K562 (cell line): ENCODE measurements around the gene UNC5B. TPM values are rescaled to one million over a fixed set of nuclear protein-coding genes. Genes with fewer than 3 reads are reported as not detected.

Source experiments
- ATAC-seq: fragments of 200-7000 bp; cut with Tn5 transposase; 3 replicates; pipeline ENCODE4 v1.9.1; 2020; ENCODE audit warnings: moderate library complexity
- BruUV-seq: library from RNA; stranded (reverse); fragments of 400-500 nt; replicated peaks from 2 replicates; lab custom pipeline; 2021; lab: Mats Ljungman, UMichigan
- CTCF ChIA-PET: fragments of 300-600 bp; formaldehyde crosslinking; extraction: SDS; loops from one replicate; lab custom pipeline; 2021; ENCODE audit warnings: low intra/inter-chr PET ratio; lab: Yijun Ruan, JAX
- POLR2A ChIA-PET: fragments of 300-600, 350-650 bp; sonication (Branson Sonifier 250); formaldehyde crosslinking; extraction: SDS; loops from one replicate; lab custom pipeline; 2021; ENCODE audit warnings: antibody characterized with exemption, inconsistent platforms; lab: Yijun Ruan, JAX
- DNase-seq, 4 experiments: peaks; one replicate each; pipeline versions ENCODE4 v3.0.0 to v3.0.0-alpha.2; 2011 to 2018; ENCODE audit warnings: low spot score in 3 of 4, mixed read lengths in 3 of 4; ENCODE audit errors: extremely low read depth in 1 of 4
- FAIRE-seq: peaks from 2 replicates; lab custom pipeline; 2011; peaks lifted over from hg19 to GRCh38; lab: Jason Lieb, UNC
- H2AFZ ChIP-seq: 2 replicates; pipeline ENCODE4 v1.6.0; 2011; ENCODE audit warnings: low read depth, low read length, control low read depth, inconsistent platforms
- H3K27ac ChIP-seq: fragments of 200-600 bp; 3 replicates; pipeline ENCODE4 v1.8.0; 2011; ENCODE audit warnings: low read depth, mild to moderate bottlenecking, control low read depth, inconsistent platforms, low read length, moderate library complexity, mixed read lengths; ENCODE audit errors: extremely low read depth
- H3K27me3 ChIP-seq, 2 experiments: fragments of 300-600 bp in 1 of 2; 2 replicates in 1 of 2; 3 replicates in 1 of 2; pipeline versions ENCODE4 v1.6.0 to v1.8.0; 2011; ENCODE audit warnings: inconsistent platforms in 2 of 2, low read length in 2 of 2, mild to moderate bottlenecking in 1 of 2, mixed read lengths in 1 of 2, moderate library complexity in 1 of 2; ENCODE audit not compliant: control insufficient read depth in 2 of 2, insufficient read depth in 2 of 2
- H3K36me3 ChIP-seq: fragments of 300-600 bp; 3 replicates; pipeline ENCODE4 v1.8.0; 2011; ENCODE audit warnings: mild to moderate bottlenecking, low read length, inconsistent platforms; ENCODE audit not compliant: control insufficient read depth, insufficient read depth
- H3K4me1 ChIP-seq, 2 experiments: fragments of 200-600 bp in 1 of 2; replicated peaks in 1 of 2; 2 replicates in 1 of 2; 3 replicates in 1 of 2; pipeline versions ENCODE4 v1.5.1 to v1.8.0; 2011; ENCODE audit warnings: inconsistent platforms in 2 of 2, low read length in 2 of 2, mild to moderate bottlenecking in 1 of 2, mixed read lengths in 1 of 2, moderate library complexity in 1 of 2; ENCODE audit not compliant: control insufficient read depth in 2 of 2, insufficient read depth in 2 of 2
- H3K4me2 ChIP-seq: 2 replicates; pipeline ENCODE4 v1.6.1; 2011; ENCODE audit warnings: low read length, control low read depth, inconsistent platforms, mixed read lengths; ENCODE audit not compliant: insufficient read depth
- H3K4me3 ChIP-seq: fragments of 200-600 bp; sonication (generic), shearing (Covaris generic); 2 replicates; pipeline ENCODE4 v1.5.1; 2016; ENCODE audit warnings: control low read depth, inconsistent platforms
- H3K79me2 ChIP-seq: fragments of 200-600 bp; 3 replicates; pipeline ENCODE4 v1.8.0; 2011; ENCODE audit warnings: low read length, inconsistent platforms; ENCODE audit not compliant: control insufficient read depth, insufficient read depth
- H3K9ac ChIP-seq, 2 experiments: 2 replicates each; pipeline versions ENCODE4 v1.6.0 to v1.6.1; 2011; ENCODE audit warnings: low read depth in 2 of 2, low read length in 2 of 2, control low read depth in 1 of 2, inconsistent platforms in 1 of 2, mild to moderate bottlenecking in 1 of 2, mixed read lengths in 1 of 2; ENCODE audit not compliant: insufficient read depth in 1 of 2
- H3K9me1 ChIP-seq: one replicate; pipeline ENCODE4 v1.6.0; 2011; ENCODE audit warnings: inconsistent platforms, mild to moderate bottlenecking, low read length, moderate library complexity; ENCODE audit not compliant: control insufficient read depth, insufficient read depth
- H3K9me3 ChIP-seq: replicated peaks from 2 replicates; pipeline ENCODE4 v1.5.1; 2011; ENCODE audit warnings: low read depth, low read length, inconsistent platforms; ENCODE audit not compliant: control insufficient read depth, insufficient read depth
- H4K20me1 ChIP-seq: replicated peaks from 2 replicates; pipeline ENCODE4 v1.6.1; 2011; ENCODE audit warnings: low read length, inconsistent platforms, mixed read lengths; ENCODE audit not compliant: control insufficient read depth, insufficient read depth
- ARHGAP35 ChIP-seq: fragments of 450-650 bp; IDR thresholded peaks from 2 replicates; pipeline ENCODE4 v1.6.1; 2018; ENCODE audit not compliant: partially characterized antibody
- BDP1 ChIP-seq: IDR thresholded peaks from 3 replicates; pipeline ENCODE4 v1.6.1; 2011; ENCODE audit not compliant: insufficient read length, insufficient read depth
- BRF1 ChIP-seq: IDR thresholded peaks from 3 replicates; pipeline ENCODE4 v1.6.1; 2011; ENCODE audit warnings: borderline replicate concordance, mild to moderate bottlenecking; ENCODE audit not compliant: insufficient read length; ENCODE audit errors: extremely low read depth
- CBX5 ChIP-seq: IDR thresholded peaks from 2 replicates; pipeline ENCODE4 v1.6.1; 2014; ENCODE audit warnings: low read depth, borderline replicate concordance
- CHCHD3 ChIP-seq: fragments of 250-450 bp; sonication (Bioruptor Pico); IDR thresholded peaks from 2 replicates; pipeline ENCODE4 v2.1.2; 2022; ENCODE audit warnings: mild to moderate bottlenecking
- CREM ChIP-seq: IDR thresholded peaks from 2 replicates; pipeline ENCODE4 v1.6.1; 2014; ENCODE audit warnings: antibody characterized with exemption, low read depth
- DACH1 ChIP-seq: fragments of 450-650 bp; IDR thresholded peaks from 2 replicates; pipeline ENCODE4 v1.6.1; 2018; ENCODE audit not compliant: partially characterized antibody
- JUNB ChIP-seq: fragments of 450-650 bp; formaldehyde crosslinking; conservative IDR thresholded peaks from 2 replicates; pipeline ENCODE4 v1.4.0; 2020; ENCODE audit warnings: mild to moderate bottlenecking
- MYNN ChIP-seq, 2 experiments: sonication (generic); formaldehyde crosslinking in 1 of 2; IDR thresholded peaks; 2 replicates each; pipeline versions ENCODE4 v1.5.0 to v1.6.1; 2016 to 2020; ENCODE audit warnings: antibody characterized with exemption in 1 of 2, missing genetic modification reagents in 1 of 2
- RBM39 ChIP-seq: fragments of 200-400 bp; formaldehyde crosslinking; optimal IDR thresholded peaks from 2 replicates; pipeline ENCODE3; 2018; ENCODE audit warnings: low read depth, low read length
- RNF2 ChIP-seq: sonication (generic); IDR thresholded peaks from 2 replicates; pipeline ENCODE4 v1.6.1; 2016
- STAT5B ChIP-seq: fragments of 250-450 bp; sonication (Bioruptor Pico); IDR thresholded peaks from 2 replicates; pipeline ENCODE4 v1.8.0; 2021; ENCODE audit warnings: mild to moderate bottlenecking, inconsistent platforms
- TAF15 ChIP-seq: fragments of 200-400 bp; formaldehyde crosslinking; IDR thresholded peaks from 2 replicates; pipeline ENCODE4 v1.6.1; 2017; ENCODE audit warnings: mild to moderate bottlenecking, low read depth, low read length, moderate library complexity
- TSHZ1 ChIP-seq: fragments of 250-450 bp; sonication (Bioruptor Pico); IDR thresholded peaks from 2 replicates; pipeline ENCODE4 v1.4.0; 2020; ENCODE audit warnings: mild to moderate bottlenecking, moderate library complexity
- ZNF134 ChIP-seq: fragments of 250-450 bp; sonication (Bioruptor Pico); conservative IDR thresholded peaks from 2 replicates; pipeline ENCODE4 v1.4.0; 2020
- ZNF354B ChIP-seq: fragments of 250-450 bp; sonication (Bioruptor Pico); IDR thresholded peaks from 2 replicates; pipeline ENCODE4 v1.4.0; 2020
- ZNF551 ChIP-seq: fragments of 250-450 bp; sonication (Bioruptor Pico); IDR thresholded peaks from 2 replicates; pipeline ENCODE4 v1.5.0; 2021; ENCODE audit warnings: mild to moderate bottlenecking, moderate library complexity
- ZSCAN29 ChIP-seq: fragments of 450-650 bp; IDR thresholded peaks from 2 replicates; pipeline ENCODE4 v1.6.1; 2017
- WGBS: fragments of 100-300 bp; shearing (Covaris generic); methylation state at CpG from one replicate; pipeline ENCODE4 v1.1.6; 2016; ENCODE audit warnings: low coverage, mixed read lengths; ENCODE audit not compliant: insufficient coverage; ENCODE audit errors: missing lambda C conversion rate; 5-methylcytosine and 5-hydroxymethylcytosine counted together
- in situ Hi-C: fragments of 300-500 bp; cut with MboI; formaldehyde crosslinking; loops from 4 replicates; pipeline ENCODE4 v1.15.0; 2018; ENCODE audit warnings: inconsistent platforms, mixed read lengths
- intact Hi-C: fragments of 100-400 bp; cut with micrococcal nuclease; formaldehyde crosslinking; loops from 2 replicates; pipeline ENCODE4 v1.14.2; 2022
- polyA plus RNA-seq, 8 experiments: library from polyadenylated mRNA; depleted of rRNA in 4 of 8; stranded (reverse) in 5 of 8; unstranded in 3 of 8; fragments of >200 nt; fragmentation: Nextera tagmentation in 2 of 8; fragmentation: Illumina TruSeq in 1 of 8; extraction: Ambion mirVana in 2 of 8; extraction: Trizol in 1 of 8; gene quantifications; 2 replicates each; pipeline versions ENCODE4 v1.2.1 to v1.2.3, GENCODE V29; 2011 to 2014; ENCODE audit warnings: inconsistent platforms in 1 of 8, missing spikeins in 1 of 8
- total RNA-seq, 7 experiments: library from RNA; depleted of rRNA in 6 of 7; stranded (reverse); fragments of >200 nt in 6 of 7; fragmentation: Illumina TruSeq in 2 of 7; extraction: Trizol in 2 of 7; gene quantifications; 2 replicates each; pipeline versions ENCODE4 v1.2.1 to v1.2.3, GENCODE V29; 2011 to 2021; ENCODE audit warnings: low replicate concordance in 1 of 7
- TF ChIP-seq, protein P1 (sequence below): fragments of 250-450 bp; sonication (Bioruptor Pico); IDR thresholded peaks from 2 replicates; pipeline ENCODE4 v1.5.0; 2022; ENCODE audit warnings: mild to moderate bottlenecking

Gene UNC5B
- total and polyA plus RNA-seq, 9 of the 15 experiments (the other 6 are each of a cell fraction or from before 2014, with no cell fraction given): 0.10 to 8.4 (median 2.1) TPM

DNA sequence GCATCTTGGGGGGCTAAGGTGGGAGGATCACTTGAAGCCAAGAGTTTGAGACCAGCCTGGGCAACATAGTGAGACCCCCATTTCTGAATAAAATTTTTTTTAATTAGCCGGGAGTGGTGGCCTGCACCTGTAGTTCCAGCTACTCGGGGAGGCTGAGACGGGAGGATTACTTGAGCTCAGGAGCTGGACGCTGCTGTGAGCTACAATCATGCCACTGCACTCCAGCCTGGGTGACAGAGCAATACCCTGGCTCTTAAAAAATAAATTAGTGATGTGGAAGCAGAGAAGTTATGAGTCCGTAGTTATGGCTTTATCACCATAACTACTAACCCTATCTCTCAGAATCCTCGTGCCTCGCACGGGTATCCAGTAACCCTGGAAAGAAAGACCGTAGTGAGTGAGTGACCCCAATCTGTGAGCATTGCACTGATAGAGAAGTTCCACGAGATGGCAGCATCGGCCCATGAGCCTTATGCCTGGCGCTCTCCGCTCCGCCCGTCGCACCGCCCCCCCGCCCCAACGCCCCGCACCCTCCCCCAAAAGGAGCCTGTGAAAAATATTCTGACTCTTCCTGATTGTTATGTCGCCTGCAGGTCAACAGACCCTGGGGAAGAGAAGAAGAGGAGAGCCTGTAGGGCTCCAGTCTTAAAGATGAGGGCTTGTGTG lies 101.8 kb downstream of the UNC5B start:
- FAIRE-seq: peak; percentile 58
- H3K27ac ChIP-seq: no peak overlapping the region
- no peaks in the 10 kb centered on the region for H3K79me2 ChIP-seq
- H3K4me1 ChIP-seq: peaks cover 8 to 9% of the 10 kb centered on the region in 2 experiments; a peak in 4 of 5 replicates
- no peak overlapping the region; a peak in 2 of 4 replicates for H3K9ac ChIP-seq
- peak; percentile 79 to 91 (median 90) for DNase-seq
- 1% methylated on average over 13 of the region's 21 CpGs for WGBS
- ATAC-seq: peak; percentile 73
- H4K20me1 ChIP-seq: no peaks in the 10 kb centered on the region
- peaks cover 0 to 10% of the 10 kb centered on the region in 2 experiments; a peak in 2 of 5 replicates for H3K27me3 ChIP-seq
- H3K4me2 ChIP-seq: peak overlapping the region; percentile 57
- intact Hi-C loops (loop anchor here (1.0 to 10.0 kb wide), 5 partner anchors 293 to 731 kb away; no protein-coding TSS in a partner anchor), in situ Hi-C loops (loop anchor here (5.0 to 25.0 kb wide), 4 partner anchors 388 to 1023 kb away; no protein-coding TSS in a partner anchor)
- no peaks in the 10 kb centered on the region for H3K36me3 ChIP-seq
- CTCF ChIA-PET: interaction anchor here (0.5 to 5.8 kb wide), 10 partner anchors 11 to 582 kb away, joined by 3 to 32 read pairs (median 5); no protein-coding TSS in a partner anchor
- H3K4me3 ChIP-seq: no peak overlapping the region
- no TSS peak for BruUV-seq
- no peaks in the 10 kb centered on the region for H3K9me1 ChIP-seq
- POLR2A ChIA-PET: interaction anchor here (0.6 to 0.8 kb wide), 4 partner anchors 373 to 659 kb away, joined by 3 read pairs; no protein-coding TSS in a partner anchor
- no peaks in the 10 kb centered on the region for H3K9me3 ChIP-seq
- H2AFZ ChIP-seq: peak overlapping the region; percentile 85
- TF ChIP-seq, protein P1, sequence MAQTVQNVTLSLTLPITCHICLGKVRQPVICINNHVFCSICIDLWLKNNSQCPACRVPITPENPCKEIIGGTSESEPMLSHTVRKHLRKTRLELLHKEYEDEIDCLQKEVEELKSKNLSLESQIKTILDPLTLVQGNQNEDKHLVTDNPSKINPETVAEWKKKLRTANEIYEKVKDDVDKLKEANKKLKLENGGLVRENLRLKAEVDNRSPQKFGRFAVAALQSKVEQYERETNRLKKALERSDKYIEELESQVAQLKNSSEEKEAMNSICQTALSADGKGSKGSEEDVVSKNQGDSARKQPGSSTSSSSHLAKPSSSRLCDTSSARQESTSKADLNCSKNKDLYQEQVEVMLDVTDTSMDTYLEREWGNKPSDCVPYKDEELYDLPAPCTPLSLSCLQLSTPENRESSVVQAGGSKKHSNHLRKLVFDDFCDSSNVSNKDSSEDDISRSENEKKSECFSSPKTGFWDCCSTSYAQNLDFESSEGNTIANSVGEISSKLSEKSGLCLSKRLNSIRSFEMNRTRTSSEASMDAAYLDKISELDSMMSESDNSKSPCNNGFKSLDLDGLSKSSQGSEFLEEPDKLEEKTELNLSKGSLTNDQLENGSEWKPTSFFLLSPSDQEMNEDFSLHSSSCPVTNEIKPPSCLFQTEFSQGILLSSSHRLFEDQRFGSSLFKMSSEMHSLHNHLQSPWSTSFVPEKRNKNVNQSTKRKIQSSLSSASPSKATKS (CRISPR knock-in tag): no peak
- TF ChIP-seq RNF2: no peak
- no peak for TF ChIP-seq TAF15
- TF ChIP-seq MYNN (IDR thresholded peaks at IDR 0.05): no peak
- no peak for TF ChIP-seq MYNN (CRISPR knock-in tag; IDR thresholded peaks at IDR 0.05)
- TF ChIP-seq ZNF551: no peak
- TF ChIP-seq BRF1: no peak
- TF ChIP-seq JUNB: no peak
- no peak for TF ChIP-seq CBX5
- TF ChIP-seq CHCHD3 (CRISPR knock-in tag): no peak
- TF ChIP-seq ZSCAN29: no peak
- TF ChIP-seq STAT5B (CRISPR knock-in tag): no peak
- TF ChIP-seq ZNF134: no peak
- 0 out of 2 replicates have a peak, but pooled peaks have one; percentile 49 for TF ChIP-seq CREM
- no peak for TF ChIP-seq DACH1
- no peak for TF ChIP-seq RBM39
- TF ChIP-seq TSHZ1: no peak
- no peak for TF ChIP-seq ZNF354B (CRISPR knock-in tag)
- no peak for TF ChIP-seq BDP1
- TF ChIP-seq ARHGAP35: no peak
